ENCODE data around the gene ADAM8. TPM values are rescaled to one million over a fixed set of nuclear protein-coding genes. Genes with fewer than 3 reads are reported as not detected.

ADAM8 gene
- total and polyA plus RNA-seq, 2 of the 4 experiments (the other 2 are of a cell fraction) = under 0.01 to 0.74 TPM

DNA sequence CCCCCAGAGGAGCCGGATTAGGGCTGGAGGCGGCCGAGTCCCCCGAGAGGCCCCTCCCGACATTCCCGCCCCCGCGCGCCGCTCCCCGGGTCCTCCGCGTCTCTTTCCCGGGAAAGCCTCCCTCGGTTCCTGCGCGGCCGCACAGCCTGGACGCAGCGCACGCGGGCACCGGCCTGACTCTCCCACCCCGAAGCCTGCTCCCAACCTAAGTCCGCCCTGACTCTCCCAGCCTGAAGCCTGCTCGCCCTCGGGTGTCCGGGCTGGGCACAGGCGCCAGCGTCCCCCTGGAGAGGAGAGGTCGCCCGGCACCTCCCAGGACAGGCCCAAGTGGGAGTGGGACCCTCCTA is 39.5 kb downstream of the ADAM8 start:
- Histone ChIP-seq H3K56ac (ENCODE audit: extremely low read depth, insufficient read depth, low read length) (no peak overlapping the region), H3K18ac (ENCODE audit: low read depth, low read length) (no peak overlapping the region), H3K9ac (ENCODE audit: low read depth, low read length) (no peak overlapping the region), H4K5ac (ENCODE audit: low read depth, low read length) (no peak overlapping the region), H3K9me1 (ENCODE audit: insufficient read depth, low read length) (no peaks in the 10 kb centered on the region), H2BK120ac (ENCODE audit: low read depth, low read length) (no peak overlapping the region), H3K79me1 (ENCODE audit: low read depth in 1 of 2, low read length in 2 of 2) (no peaks in the 10 kb centered on the region), H3K27ac (ENCODE audit: insufficient read depth, low read length) (no peak overlapping the region), H3K4me3 (ENCODE audit: insufficient read depth, low read depth, low read length) (no peak overlapping the region), H2BK15ac (ENCODE audit: low read depth, low read length) (no peak overlapping the region), H3K36me3 (ENCODE audit: control insufficient read depth, insufficient read depth, low read length) (no peaks in the 10 kb centered on the region), H2BK5ac (ENCODE audit: low read depth, low read length, poor library complexity, severe bottlenecking) (no peak overlapping the region), H3K14ac (replicated peaks; ENCODE audit: low read depth, low read length) (no peak overlapping the region), H4K20me1 (ENCODE audit: insufficient read depth, low read length) (no peaks in the 10 kb centered on the region), H3K23ac (ENCODE audit: low read depth, low read length) (no peak overlapping the region), H4K8ac (ENCODE audit: low read depth in 2 of 2, low read length in 2 of 2) (no peak overlapping the region), H2AK5ac (ENCODE audit: low read depth, low read length) (no peak overlapping the region), H3K27me3 (ENCODE audit: control insufficient read depth, insufficient read depth, low read length) (peaks cover 80% of the 10 kb centered on the region), H2AFZ (replicated peaks; ENCODE audit: low read length, poor library complexity) (no peak overlapping the region), H4K91ac (ENCODE audit: insufficient read depth, low read depth, low read length) (no peak overlapping the region), H3K4me2 (ENCODE audit: low read depth, low read length) (no peak overlapping the region), H3K9me3 (ENCODE audit: control insufficient read depth, insufficient read depth, low read length) (peaks cover 4% of the 10 kb centered on the region; the same call in 1 of the 2 replicates), H2BK20ac (ENCODE audit: low read depth, low read length) (no peak overlapping the region), H3K4me1 (ENCODE audit: control insufficient read depth, insufficient read depth, low read length) (peaks cover 5% of the 10 kb centered on the region; the same call in 1 of the 2 replicates), H3K4ac (ENCODE audit: low read depth, low read length) (no peak overlapping the region), H2AK9ac (replicated peaks; ENCODE audit: low read depth, low read length, poor library complexity) (no peak overlapping the region)
- ChIA-PET POLR2A (ENCODE audit: unreplicated experiment) (no interaction called here), CTCF (no interaction called here)
- intact Hi-C loops (cut with micrococcal nuclease) = no loop called here
- in situ Hi-C loops (cut with MboI; ENCODE audit: low sequenced_read_pairs) = no loop called here
- WGBS, 2 experiments (ENCODE audit: extremely low coverage in 2 of 2, insufficient read length in 1 of 2) = 0% methylated on average over 8 of the region's 32 CpGs; no CpG with 5 or more reads in 1 of the 2 experiments
- no TSS peak for BruUV-seq (replicated peaks)
- TF ChIP-seq RAD21 (IDR thresholded peaks at IDR 0.05; ENCODE audit: low read length) (no peak), CEBPB (IDR thresholded peaks at IDR 0.05; ENCODE audit: low read depth, low read length) (no peak), BHLHE40 (IDR thresholded peaks at IDR 0.05; ENCODE audit: low read depth, low read length) (no peak), POLR2A (IDR thresholded peaks at IDR 0.05; ENCODE audit: low read depth, low read length) (no peak), NFE2L2 (IDR thresholded peaks at IDR 0.05; ENCODE audit: low read depth, low read length) (no peak), MXI1 (IDR thresholded peaks at IDR 0.05; ENCODE audit: borderline replicate concordance, low read depth, low read length) (no peak), SMC3 (IDR thresholded peaks at IDR 0.05; ENCODE audit: low read depth, low read length) (no peak), RFX5 (IDR thresholded peaks at IDR 0.05; ENCODE audit: low read depth, low read length) (no peak), RCOR1 (IDR thresholded peaks at IDR 0.05; ENCODE audit: insufficient replicate concordance, low read length) (no peak), MAZ (IDR thresholded peaks at IDR 0.05; ENCODE audit: borderline replicate concordance, low read depth, low read length) (no peak), FOS (IDR thresholded peaks at IDR 0.05; ENCODE audit: low read depth, low read length) (no peak), CHD1 (IDR thresholded peaks at IDR 0.05; ENCODE audit: low read depth, low read length) (no peak)
- TF ChIP-seq, protein P1, sequence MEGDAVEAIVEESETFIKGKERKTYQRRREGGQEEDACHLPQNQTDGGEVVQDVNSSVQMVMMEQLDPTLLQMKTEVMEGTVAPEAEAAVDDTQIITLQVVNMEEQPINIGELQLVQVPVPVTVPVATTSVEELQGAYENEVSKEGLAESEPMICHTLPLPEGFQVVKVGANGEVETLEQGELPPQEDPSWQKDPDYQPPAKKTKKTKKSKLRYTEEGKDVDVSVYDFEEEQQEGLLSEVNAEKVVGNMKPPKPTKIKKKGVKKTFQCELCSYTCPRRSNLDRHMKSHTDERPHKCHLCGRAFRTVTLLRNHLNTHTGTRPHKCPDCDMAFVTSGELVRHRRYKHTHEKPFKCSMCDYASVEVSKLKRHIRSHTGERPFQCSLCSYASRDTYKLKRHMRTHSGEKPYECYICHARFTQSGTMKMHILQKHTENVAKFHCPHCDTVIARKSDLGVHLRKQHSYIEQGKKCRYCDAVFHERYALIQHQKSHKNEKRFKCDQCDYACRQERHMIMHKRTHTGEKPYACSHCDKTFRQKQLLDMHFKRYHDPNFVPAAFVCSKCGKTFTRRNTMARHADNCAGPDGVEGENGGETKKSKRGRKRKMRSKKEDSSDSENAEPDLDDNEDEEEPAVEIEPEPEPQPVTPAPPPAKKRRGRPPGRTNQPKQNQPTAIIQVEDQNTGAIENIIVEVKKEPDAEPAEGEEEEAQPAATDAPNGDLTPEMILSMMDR (conservative IDR thresholded peaks at IDR 0.05; ENCODE audit: low read depth, low read length) = no peak
- TF ChIP-seq, protein P2, sequence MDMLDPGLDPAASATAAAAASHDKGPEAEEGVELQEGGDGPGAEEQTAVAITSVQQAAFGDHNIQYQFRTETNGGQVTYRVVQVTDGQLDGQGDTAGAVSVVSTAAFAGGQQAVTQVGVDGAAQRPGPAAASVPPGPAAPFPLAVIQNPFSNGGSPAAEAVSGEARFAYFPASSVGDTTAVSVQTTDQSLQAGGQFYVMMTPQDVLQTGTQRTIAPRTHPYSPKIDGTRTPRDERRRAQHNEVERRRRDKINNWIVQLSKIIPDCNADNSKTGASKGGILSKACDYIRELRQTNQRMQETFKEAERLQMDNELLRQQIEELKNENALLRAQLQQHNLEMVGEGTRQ (IDR thresholded peaks at IDR 0.05; ENCODE audit: low read depth, low read length) = no peak
- TF ChIP-seq, protein P3, sequence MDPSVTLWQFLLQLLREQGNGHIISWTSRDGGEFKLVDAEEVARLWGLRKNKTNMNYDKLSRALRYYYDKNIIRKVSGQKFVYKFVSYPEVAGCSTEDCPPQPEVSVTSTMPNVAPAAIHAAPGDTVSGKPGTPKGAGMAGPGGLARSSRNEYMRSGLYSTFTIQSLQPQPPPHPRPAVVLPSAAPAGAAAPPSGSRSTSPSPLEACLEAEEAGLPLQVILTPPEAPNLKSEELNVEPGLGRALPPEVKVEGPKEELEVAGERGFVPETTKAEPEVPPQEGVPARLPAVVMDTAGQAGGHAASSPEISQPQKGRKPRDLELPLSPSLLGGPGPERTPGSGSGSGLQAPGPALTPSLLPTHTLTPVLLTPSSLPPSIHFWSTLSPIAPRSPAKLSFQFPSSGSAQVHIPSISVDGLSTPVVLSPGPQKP (IDR thresholded peaks at IDR 0.05; ENCODE audit: borderline replicate concordance, low read depth, low read length) = no peak
- dilution Hi-C loops (cut with HindIII; ENCODE audit: low sequenced_read_pairs, unreplicated experiment) = no loop called here
- ATAC-seq (ENCODE audit: low read depth) = peak; percentile 29; the same call in 1 of the 2 replicates
- no peak for DNase-seq
